Sigmoid colon (tissue), 3 donors: Measurements from ENCODE around the gene CLTRN.

Source experiments
- POLR2A ChIP-seq, 2 donors: fragments of 450-650 bp; IDR thresholded peaks; one replicate each; pipeline ENCODE4 v1.6.1; 2016; ENCODE audit warnings: antibody characterized with exemption in 2 of 2, mild to moderate bottlenecking in 2 of 2, moderate library complexity in 2 of 2
- TF ChIP-seq, protein P1 (sequence below), 4 experiments: fragments of 450-650 bp in 3 of 4; fragments of 200-600 bp in 1 of 4; IDR thresholded peaks; one replicate each; pipeline ENCODE4 v1.5.1; 2016 to 2019; ENCODE audit warnings: antibody characterized with exemption in 4 of 4, mild to moderate bottlenecking in 3 of 4, moderate library complexity in 2 of 4

DNA sequence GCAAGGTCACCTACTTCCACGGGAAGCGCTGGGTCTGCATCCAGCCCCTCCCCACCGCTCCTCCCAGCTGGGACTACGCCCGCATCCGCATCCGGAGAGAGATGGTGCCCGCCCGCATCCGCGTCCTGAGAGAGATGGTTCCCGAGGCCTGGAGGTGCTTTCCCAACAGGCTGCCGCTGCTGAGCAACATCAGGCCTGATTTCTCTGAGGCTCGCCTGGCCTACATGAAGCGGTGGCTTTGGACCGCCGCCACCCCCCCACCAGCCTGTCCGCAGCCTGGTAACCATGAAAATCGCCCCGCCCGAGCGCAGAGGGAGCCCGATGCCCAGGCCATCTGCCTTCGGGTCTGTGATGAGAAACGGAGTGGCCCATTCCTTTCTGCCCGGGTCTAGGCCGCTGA lies 18.1 kb downstream of the CLTRN start:
- TF ChIP-seq POLR2A (IDR thresholded peaks at IDR 0.05): no peak
- TF ChIP-seq, protein P1, sequence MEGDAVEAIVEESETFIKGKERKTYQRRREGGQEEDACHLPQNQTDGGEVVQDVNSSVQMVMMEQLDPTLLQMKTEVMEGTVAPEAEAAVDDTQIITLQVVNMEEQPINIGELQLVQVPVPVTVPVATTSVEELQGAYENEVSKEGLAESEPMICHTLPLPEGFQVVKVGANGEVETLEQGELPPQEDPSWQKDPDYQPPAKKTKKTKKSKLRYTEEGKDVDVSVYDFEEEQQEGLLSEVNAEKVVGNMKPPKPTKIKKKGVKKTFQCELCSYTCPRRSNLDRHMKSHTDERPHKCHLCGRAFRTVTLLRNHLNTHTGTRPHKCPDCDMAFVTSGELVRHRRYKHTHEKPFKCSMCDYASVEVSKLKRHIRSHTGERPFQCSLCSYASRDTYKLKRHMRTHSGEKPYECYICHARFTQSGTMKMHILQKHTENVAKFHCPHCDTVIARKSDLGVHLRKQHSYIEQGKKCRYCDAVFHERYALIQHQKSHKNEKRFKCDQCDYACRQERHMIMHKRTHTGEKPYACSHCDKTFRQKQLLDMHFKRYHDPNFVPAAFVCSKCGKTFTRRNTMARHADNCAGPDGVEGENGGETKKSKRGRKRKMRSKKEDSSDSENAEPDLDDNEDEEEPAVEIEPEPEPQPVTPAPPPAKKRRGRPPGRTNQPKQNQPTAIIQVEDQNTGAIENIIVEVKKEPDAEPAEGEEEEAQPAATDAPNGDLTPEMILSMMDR (IDR thresholded peaks at IDR 0.05): no peak
